T-helper 1 cell treated with Interleukin-12 subunit alpha and Interleukin-12 subunit beta and Interleukin-4 antibody, amounts not matched to agents 30 μg/mL and 1 μg/mL, for 36 hours (primary cell): ENCODE measurements around the gene SIK2.

Experiments
- H3K27ac Mint-ChIP-seq: one replicate; pipeline ENCODE4 v1.8.0; 2021; ENCODE audit warnings: mild to moderate bottlenecking, mixed read lengths
- H3K27me3 Mint-ChIP-seq: one replicate; pipeline ENCODE4 v1.8.0; 2021; ENCODE audit warnings: low read depth, mixed read lengths
- H3K36me3 Mint-ChIP-seq: one replicate; pipeline ENCODE4 v1.8.0; 2021; ENCODE audit warnings: low read depth, mixed read lengths
- H3K4me1 Mint-ChIP-seq: one replicate; pipeline ENCODE4 v1.8.0; 2021; ENCODE audit warnings: low read depth, mixed read lengths
- H3K4me3 Mint-ChIP-seq: one replicate; pipeline ENCODE4 v1.8.0; 2021; ENCODE audit warnings: mild to moderate bottlenecking, moderate library complexity, mixed read lengths
- H3K9me3 Mint-ChIP-seq: one replicate; pipeline ENCODE4 v1.8.0; 2021; ENCODE audit warnings: mixed read lengths

Gene SIK2

DNA sequence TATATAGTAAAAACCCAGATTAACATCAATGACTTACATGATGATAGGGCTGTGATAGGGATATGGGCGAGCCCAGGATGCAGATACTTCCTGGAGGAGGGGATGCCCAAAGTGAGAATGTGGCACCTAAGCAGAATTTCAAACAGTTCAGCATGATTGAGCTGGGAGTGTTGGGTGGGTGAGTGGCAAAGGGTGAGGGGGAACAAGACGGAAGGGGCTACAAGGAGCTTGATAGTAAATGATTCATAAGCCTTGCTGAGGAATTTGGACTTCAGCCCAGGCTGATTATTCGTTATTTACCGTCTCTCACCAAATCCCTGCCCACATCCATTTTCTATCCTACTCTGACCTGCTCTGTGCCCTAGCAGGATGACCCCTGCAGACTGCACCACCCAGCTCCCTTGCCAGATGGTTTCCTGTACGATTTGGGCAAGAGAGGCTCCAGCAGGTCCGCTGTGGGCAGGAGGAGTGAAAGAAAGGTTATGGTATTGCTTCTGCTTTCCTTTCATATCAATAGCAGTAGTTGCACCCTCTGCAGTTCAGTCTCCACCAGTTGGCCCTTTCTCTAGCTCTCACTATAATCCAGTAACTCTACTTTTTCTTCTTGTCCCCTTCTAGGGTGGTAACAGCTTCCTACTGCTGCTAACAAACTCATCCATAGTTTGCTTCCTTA, 30.3 kb upstream of the SIK2 start:
- Mint-ChIP-seq H3K4me3 (no peak overlapping the region), H3K27ac (no peak overlapping the region), H3K27me3 (peaks cover 9% of the 10 kb centered on the region), H3K4me1 (no peaks in the 10 kb centered on the region), H3K36me3 (no peaks in the 10 kb centered on the region), H3K9me3 (no peaks in the 10 kb centered on the region)

DNA sequence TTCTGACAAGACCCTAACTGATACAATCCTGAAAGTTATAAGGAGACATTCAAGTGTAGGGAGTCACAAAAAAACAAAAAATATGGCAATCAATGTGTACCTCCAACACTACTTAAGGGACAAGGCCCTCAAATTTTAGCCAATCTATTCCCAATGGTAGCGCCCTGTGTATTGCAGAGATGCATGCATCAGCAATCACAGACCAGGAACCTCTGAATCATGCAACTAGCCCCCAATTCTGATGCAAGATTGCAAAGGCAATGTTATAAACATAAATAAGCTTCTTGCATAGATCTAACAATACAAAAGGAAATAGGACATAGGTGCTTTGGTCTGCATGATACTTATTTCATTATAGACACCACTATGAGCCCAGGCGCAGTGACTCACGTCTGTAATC, 29.7 kb upstream of the SIK2 start:
- Mint-ChIP-seq H3K4me1 (no peaks in the 10 kb centered on the region), H3K36me3 (no peaks in the 10 kb centered on the region), H3K4me3 (no peak overlapping the region), H3K27ac (no peak overlapping the region), H3K27me3 (peaks cover 9% of the 10 kb centered on the region), H3K9me3 (no peaks in the 10 kb centered on the region)

DNA sequence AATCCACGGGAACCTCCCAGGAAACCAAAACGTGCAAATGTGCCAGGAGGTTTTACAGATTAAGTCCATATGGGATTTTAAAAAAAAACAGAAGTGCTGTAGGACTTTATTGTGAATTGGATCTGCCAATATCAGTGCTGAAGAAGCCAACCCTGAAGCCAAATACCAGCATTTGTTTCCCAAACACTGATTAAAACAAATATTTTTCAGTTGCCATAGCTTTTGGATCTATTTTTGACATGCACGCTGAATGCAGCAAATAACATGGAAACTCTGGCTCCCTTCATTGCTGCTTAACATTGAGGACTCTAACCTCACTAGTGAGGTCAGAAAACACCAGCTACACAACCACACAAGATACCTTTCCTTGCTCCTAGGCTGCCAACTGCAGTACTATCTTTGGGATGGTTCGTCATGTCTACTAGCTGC, 28.4 kb upstream of the SIK2 start:
- H3K4me1 Mint-ChIP-seq: no peaks in the 10 kb centered on the region
- H3K4me3 Mint-ChIP-seq: no peak overlapping the region
- H3K9me3 Mint-ChIP-seq: no peaks in the 10 kb centered on the region
- H3K36me3 Mint-ChIP-seq: no peaks in the 10 kb centered on the region
- H3K27ac Mint-ChIP-seq: no peak overlapping the region
- peaks cover 9% of the 10 kb centered on the region for H3K27me3 Mint-ChIP-seq

DNA sequence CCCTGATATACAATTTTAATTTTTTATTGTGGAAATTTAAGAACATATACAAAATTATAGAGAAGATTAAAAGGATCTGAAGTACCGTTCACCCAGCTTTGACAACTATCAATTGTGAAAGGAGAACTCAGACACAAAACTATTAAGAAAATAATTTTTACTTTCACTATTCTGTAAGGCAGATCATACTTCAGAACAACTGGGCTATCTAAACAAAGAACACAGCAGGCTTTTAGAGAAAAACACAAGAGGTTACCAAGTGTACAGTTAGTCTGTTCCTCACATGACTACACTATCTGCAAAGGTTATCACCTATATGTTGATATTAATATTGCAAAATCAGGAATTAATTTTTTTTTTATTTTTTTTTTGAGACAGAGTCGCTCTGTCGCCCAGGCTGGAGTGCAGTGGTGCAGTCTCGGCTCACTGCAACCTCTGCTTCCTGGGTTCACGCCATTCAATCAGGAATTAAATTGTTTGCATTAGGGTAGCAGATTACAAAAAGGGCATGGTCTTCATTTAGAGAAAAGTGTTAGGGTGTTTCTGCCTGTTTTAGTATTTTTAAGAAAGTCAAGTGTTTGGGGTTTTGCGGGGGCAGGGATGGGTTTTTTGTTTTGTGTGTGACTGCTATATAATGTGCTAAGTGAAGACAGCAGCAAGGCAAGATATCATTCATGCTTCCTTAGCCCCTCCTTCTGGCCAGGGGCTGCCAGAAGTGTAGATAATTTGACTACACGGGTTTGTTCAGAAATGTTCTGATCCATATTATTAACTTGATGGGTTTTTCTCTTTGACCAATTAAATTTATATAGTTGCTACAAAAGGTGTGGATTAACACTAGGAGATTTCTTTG, 27.6 kb upstream of the SIK2 start:
- Mint-ChIP-seq H3K4me1 (no peaks in the 10 kb centered on the region), H3K27me3 (peaks cover 9% of the 10 kb centered on the region), H3K9me3 (no peaks in the 10 kb centered on the region), H3K4me3 (no peak overlapping the region), H3K27ac (no peak overlapping the region), H3K36me3 (no peaks in the 10 kb centered on the region)

DNA sequence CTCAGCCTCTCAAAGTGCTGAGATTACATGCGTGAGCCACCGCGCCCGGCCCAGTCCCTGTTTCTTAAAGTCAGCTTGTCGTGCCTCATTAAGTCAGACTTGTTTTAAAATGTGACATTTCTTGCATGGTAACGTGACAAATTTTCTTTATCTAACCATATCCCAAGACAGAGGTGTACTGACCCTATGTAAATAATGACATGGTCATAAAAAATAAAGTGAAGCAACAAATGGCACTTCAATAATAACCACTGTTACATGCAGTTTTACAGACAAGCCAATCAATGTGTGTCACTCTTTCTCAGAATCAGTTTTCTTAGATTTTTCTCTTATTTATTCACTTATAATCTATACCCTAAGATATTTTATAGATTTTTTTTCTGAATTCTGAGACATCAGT, 26.5 kb upstream of the SIK2 start:
- no peak overlapping the region for H3K27ac Mint-ChIP-seq
- H3K27me3 Mint-ChIP-seq: no peaks in the 10 kb centered on the region
- no peaks in the 10 kb centered on the region for H3K36me3 Mint-ChIP-seq
- H3K9me3 Mint-ChIP-seq: no peaks in the 10 kb centered on the region
- H3K4me1 Mint-ChIP-seq: peaks cover under 1% of the 10 kb centered on the region
- H3K4me3 Mint-ChIP-seq: no peak overlapping the region

DNA sequence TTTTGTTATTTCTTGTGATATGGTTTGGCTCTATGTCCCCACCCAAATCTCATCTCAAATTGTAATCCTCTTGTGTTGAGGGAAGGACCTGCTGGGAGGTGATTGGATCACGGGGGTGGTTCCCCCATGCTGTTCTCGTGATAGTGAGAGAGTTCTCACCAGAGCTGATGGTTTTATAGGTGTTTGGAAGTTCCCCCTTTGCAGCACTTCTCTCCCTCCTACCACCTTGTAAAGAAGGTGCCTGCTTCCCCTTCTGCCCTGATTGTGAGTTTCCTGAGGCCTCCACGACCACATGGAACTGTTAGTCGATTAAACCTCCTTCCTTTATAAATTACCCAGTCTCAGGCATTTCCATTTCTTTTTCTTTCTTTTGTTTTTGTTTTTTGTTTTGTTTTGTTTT, 24.4 kb upstream of the SIK2 start:
- H3K27ac Mint-ChIP-seq: no peak overlapping the region
- no peaks in the 10 kb centered on the region for H3K36me3 Mint-ChIP-seq
- peaks cover 3% of the 10 kb centered on the region for H3K4me1 Mint-ChIP-seq
- H3K27me3 Mint-ChIP-seq: no peaks in the 10 kb centered on the region
- H3K4me3 Mint-ChIP-seq: no peak overlapping the region
- no peaks in the 10 kb centered on the region for H3K9me3 Mint-ChIP-seq

DNA sequence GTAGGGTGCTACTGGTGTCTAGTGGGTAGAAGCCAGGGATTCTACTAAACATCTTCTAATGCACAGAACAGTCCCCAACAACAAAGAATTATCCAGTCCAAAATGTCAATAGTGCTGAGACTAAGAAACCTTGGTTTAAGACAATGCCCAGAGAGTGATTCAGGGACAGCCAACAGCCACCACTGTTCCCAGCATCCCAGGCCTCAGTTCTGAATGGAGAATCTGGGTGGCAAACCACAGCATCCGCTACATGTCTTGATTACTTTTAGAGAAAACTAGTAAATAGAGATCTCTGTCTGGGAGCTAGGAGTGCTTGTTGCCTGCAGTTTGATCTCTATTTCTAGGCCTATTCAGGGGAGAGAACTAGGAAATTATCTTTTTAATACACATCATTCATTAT, 20.9 kb upstream of the SIK2 start:
- Mint-ChIP-seq H3K27me3 (peaks cover 3% of the 10 kb centered on the region), H3K9me3 (no peaks in the 10 kb centered on the region), H3K36me3 (no peaks in the 10 kb centered on the region), H3K27ac (no peak overlapping the region), H3K4me3 (no peak overlapping the region), H3K4me1 (peaks cover 5% of the 10 kb centered on the region)

DNA sequence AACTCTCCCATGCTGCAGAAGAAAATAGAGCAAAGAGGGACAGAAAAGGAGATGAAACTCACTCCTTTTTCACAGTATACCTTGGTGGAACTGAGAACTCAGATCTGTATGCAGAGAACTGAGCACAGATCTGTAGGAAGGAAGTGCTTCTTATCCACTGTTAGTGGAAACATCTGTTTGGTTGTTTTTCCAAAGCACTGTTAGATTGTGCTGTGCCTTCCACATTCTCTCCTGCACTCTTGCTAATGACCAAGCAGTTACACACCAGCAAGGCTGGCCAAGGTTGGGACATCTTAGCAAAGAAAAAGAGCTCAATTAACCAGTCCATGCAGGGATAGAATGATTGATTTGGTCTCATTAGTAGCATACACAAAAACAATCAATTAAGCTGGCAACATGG, 20.1 kb upstream of the SIK2 start:
- no peaks in the 10 kb centered on the region for H3K9me3 Mint-ChIP-seq
- H3K27me3 Mint-ChIP-seq: peaks cover 4% of the 10 kb centered on the region
- no peak overlapping the region for H3K4me3 Mint-ChIP-seq
- peaks cover 6% of the 10 kb centered on the region for H3K4me1 Mint-ChIP-seq
- H3K27ac Mint-ChIP-seq: no peak overlapping the region
- no peaks in the 10 kb centered on the region for H3K36me3 Mint-ChIP-seq

DNA sequence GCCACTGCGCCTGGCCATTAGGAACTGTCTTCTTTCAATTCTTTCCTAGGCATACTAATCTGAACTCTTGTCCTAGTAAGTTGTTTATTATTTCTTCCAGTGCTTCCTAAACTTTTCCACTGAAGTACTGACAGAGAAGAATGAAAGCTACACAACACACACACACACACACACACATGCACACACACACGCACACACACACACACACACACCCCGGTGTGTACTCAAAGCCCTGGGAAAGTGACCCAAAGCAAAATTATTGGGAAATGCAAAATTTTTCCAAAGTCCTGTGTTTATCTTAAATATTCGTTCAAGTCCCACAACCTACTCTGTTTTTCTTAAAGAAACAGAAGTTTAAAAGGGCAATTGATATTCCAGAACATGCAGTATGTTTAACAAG, 19.4 kb upstream of the SIK2 start:
- H3K4me1 Mint-ChIP-seq: peaks cover 6% of the 10 kb centered on the region
- no peak overlapping the region for H3K4me3 Mint-ChIP-seq
- peaks cover 4% of the 10 kb centered on the region for H3K27me3 Mint-ChIP-seq
- no peak overlapping the region for H3K27ac Mint-ChIP-seq
- H3K9me3 Mint-ChIP-seq: no peaks in the 10 kb centered on the region
- H3K36me3 Mint-ChIP-seq: no peaks in the 10 kb centered on the region

DNA sequence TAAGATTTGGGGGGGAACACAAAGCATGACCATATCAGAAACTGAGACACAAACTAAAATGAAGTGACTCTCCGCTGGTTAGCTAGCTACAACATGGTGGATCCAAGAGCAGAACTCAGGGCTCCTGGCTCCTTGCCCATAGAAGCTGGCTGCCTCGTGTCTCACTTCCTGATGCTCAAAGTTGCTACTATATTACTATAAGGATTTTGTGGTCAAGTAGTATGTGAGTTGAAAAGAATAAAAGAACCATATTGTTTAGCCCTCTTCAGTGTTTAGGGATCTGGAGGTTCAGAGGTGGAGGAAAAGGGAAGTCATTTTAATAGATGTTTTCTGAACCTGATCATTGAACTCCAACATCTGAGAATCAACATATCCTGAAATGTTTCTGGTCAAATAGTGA, 16.9 kb upstream of the SIK2 start:
- Mint-ChIP-seq H3K4me1 (peaks cover 6% of the 10 kb centered on the region), H3K27me3 (peaks cover 13% of the 10 kb centered on the region), H3K9me3 (no peaks in the 10 kb centered on the region), H3K4me3 (no peak overlapping the region), H3K27ac (no peak overlapping the region), H3K36me3 (no peaks in the 10 kb centered on the region)

DNA sequence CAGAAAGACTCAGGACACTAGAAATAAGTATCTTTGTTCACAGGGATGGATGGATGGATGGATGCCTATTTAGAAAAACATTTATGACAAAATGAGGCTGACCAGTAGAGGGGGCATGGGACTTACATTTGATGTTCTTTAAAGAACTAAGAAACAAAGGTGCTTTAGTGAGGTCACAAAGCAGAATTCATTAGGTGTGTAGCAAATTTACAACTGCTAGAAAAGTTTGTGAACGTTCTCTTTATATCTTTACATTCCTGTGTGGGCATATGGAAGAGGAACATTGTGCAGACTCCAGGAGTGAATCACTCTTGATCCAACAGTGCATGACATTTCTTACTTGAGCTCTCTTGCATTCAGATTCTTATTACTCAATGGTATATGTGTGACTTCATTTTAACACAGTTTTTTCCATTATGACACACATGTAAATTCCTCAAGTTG, 15.8 kb upstream of the SIK2 start:
- no peak overlapping the region for H3K4me3 Mint-ChIP-seq
- H3K4me1 Mint-ChIP-seq: peaks cover 3% of the 10 kb centered on the region
- H3K9me3 Mint-ChIP-seq: no peaks in the 10 kb centered on the region
- peaks cover 13% of the 10 kb centered on the region for H3K27me3 Mint-ChIP-seq
- no peak overlapping the region for H3K27ac Mint-ChIP-seq
- no peaks in the 10 kb centered on the region for H3K36me3 Mint-ChIP-seq

DNA sequence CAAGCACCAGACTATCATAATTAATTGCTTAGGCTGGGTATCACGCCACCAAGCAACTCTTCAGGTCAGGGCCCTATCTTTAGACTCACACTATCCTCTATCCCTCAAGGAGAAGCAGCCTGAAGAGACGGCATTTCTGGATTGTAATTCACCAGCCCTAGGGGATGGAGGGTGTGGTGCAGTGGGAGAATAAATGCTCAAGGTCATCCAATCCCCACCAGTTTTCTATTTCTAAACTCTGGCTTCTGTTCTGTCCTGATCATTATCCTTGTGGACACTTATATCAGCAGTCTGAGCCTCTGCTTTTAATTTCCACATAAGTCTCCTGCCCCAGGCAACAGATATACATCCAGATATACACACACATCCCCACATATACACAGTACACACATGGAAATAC, 13.1 kb upstream of the SIK2 start:
- no peaks in the 10 kb centered on the region for H3K9me3 Mint-ChIP-seq
- no peak overlapping the region for H3K27ac Mint-ChIP-seq
- H3K27me3 Mint-ChIP-seq: peaks cover 13% of the 10 kb centered on the region
- H3K4me1 Mint-ChIP-seq: peaks cover 3% of the 10 kb centered on the region
- H3K4me3 Mint-ChIP-seq: no peak overlapping the region
- no peaks in the 10 kb centered on the region for H3K36me3 Mint-ChIP-seq

DNA sequence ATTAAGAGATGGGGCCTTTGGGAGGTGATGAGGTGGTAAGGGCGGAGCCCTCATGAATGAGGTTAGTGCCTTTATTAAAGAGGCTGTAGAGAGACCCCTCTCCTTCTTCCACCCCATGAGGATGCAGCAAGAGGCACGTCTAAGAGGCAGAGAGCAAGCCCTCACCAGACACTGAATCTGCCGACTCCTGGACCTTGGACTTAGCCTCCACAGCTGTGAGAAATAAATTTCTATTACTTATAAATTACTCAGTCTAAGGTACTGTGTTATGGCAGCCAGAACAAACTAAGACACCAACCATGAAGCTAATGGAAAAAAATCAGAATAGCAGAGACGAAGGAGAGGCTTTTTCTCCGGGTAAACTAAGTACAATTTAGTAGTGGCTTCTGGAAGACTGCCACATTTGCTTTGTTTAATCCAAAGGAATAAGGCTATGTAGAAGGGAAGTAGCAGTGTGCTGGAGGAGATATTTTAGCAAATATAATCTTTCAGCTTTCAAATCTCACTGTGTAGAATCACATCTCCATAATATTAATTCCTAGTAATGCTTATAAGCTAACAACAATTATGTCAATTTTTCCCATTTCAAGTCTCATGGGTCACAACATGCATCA, 12.3 kb upstream of the SIK2 start:
- H3K9me3 Mint-ChIP-seq: no peaks in the 10 kb centered on the region
- no peaks in the 10 kb centered on the region for H3K36me3 Mint-ChIP-seq
- H3K4me3 Mint-ChIP-seq: no peak overlapping the region
- H3K4me1 Mint-ChIP-seq: peaks cover 3% of the 10 kb centered on the region
- H3K27me3 Mint-ChIP-seq: peaks cover 19% of the 10 kb centered on the region
- H3K27ac Mint-ChIP-seq: no peak overlapping the region

DNA sequence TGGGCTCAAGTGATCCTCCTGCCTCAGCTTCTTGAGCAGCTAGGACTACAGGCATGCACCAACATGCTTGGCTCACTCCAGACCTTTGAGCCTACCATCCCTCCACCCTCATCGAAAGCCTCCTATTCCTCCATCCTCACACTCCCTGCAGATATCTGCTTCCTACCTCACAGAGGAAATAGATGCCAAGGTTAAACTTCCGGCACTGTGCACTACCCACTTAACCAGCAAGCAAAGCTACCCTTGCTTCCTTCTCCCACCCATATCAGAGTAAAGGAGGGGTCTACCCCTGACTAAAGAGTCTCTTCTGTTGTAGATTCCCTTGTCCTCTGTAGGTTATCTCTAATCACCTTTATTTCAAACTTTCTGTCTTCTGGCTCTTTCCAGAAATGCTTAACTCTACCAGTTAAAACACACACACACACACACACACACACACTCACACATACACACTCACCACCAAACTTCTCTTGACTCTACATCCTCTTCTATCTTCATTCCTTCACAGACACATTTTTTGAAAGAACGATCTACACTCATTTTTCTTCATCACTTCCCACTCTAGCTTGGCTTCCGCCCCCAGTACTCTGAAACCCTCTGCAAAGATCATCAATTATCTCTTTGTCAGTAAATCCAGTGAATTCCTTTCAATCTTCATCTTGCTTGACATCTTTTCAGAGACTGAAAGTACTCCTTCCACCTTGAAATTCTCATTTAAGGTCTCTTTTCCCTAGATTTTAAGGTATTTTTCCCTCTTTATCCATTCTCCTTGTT, 10.9 kb upstream of the SIK2 start:
- peaks cover 25% of the 10 kb centered on the region for H3K27me3 Mint-ChIP-seq
- no peaks in the 10 kb centered on the region for H3K36me3 Mint-ChIP-seq
- no peak overlapping the region for H3K4me3 Mint-ChIP-seq
- no peak overlapping the region for H3K27ac Mint-ChIP-seq
- H3K9me3 Mint-ChIP-seq: no peaks in the 10 kb centered on the region
- peaks cover under 1% of the 10 kb centered on the region for H3K4me1 Mint-ChIP-seq
